ENCODE data around the gene CYLD.

CYLD gene

DNA sequence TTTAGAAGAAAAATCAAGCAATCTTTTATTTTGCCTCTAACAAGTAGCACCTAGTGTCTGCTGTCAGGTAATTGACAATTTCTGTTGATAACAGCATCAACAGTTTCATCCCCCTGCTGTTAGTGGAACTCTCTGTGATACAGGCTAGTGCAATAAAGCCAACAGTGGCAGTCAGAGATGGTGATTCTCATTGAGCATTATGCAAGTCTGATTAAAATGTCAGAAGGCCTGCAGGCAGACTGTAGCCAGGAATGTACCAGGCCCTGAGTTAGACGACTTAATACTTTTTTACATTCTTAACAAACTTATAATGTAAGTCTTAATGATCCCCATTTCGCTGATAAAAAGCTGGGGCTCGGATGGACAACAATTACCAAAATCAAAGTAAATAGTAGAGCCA is 14.6 kb downstream of the CYLD start:
- Mint-ChIP-seq H3K4me1 (no peaks in the 10 kb centered on the region), H3K9me3 (no peaks in the 10 kb centered on the region), H3K4me3 (no peak overlapping the region), H3K27me3 (ENCODE audit: low read depth) (no peaks in the 10 kb centered on the region), H3K36me3 (ENCODE audit: low read depth) (peaks cover 48% of the 10 kb centered on the region), H3K27ac (no peak overlapping the region)
- TF ChIP-seq CTCF (IDR thresholded peaks at IDR 0.05; ENCODE audit: unreplicated experiment in 3 of 3), result no peak

DNA sequence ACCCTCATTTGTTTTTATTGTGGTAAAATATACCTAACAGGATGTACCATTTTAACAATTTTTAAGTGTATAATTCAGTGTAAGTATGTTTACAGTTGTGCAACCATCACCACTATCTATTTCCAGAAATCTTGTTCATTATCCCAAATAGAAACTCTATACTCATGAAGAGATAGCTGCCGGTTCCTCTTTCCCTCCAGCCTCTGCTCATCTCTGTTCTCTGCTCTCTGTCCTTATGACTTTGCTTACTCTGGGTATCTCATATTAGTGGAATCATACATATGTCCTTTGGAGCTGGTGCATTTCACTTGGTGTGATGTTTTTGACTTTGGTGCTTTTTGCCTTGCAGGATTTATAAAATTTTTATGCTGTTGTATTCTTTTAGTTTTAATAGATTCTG is 19.4 kb downstream of the CYLD start:
- H3K27me3 Mint-ChIP-seq (ENCODE audit: low read depth), result no peaks in the 10 kb centered on the region
- H3K4me1 Mint-ChIP-seq, result no peaks in the 10 kb centered on the region
- H3K36me3 Mint-ChIP-seq (ENCODE audit: low read depth), result peaks cover 47% of the 10 kb centered on the region
- H3K9me3 Mint-ChIP-seq, result peaks cover 12% of the 10 kb centered on the region
- TF ChIP-seq CTCF (IDR thresholded peaks at IDR 0.05; ENCODE audit: unreplicated experiment in 3 of 3), result no peak
- H3K27ac Mint-ChIP-seq, result no peak overlapping the region
- no peak overlapping the region for H3K4me3 Mint-ChIP-seq

DNA sequence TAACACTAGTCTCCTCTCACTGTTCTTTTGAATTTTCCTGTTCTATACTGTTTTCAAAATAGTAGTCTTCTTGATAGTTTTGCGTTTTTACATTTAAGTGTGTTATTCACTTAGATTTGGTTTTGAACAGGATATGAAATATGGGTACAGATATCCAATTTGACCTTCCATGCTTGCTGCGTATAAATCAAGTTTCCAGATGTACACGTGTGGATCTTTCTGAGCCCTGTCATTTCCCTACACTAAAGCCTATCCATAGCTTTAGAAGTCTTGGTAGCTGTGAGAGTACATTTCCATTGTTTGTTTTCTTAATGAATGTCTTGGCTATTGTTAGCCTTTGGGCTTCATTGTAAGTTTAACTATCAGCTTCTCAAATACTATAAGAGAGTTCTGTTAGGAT is 20.4 kb downstream of the CYLD start:
- H3K27ac Mint-ChIP-seq, result no peak overlapping the region
- no peaks in the 10 kb centered on the region for H3K27me3 Mint-ChIP-seq (ENCODE audit: low read depth)
- H3K4me3 Mint-ChIP-seq, result no peak overlapping the region
- peaks cover 56% of the 10 kb centered on the region for H3K36me3 Mint-ChIP-seq (ENCODE audit: low read depth)
- H3K9me3 Mint-ChIP-seq, result peaks cover 19% of the 10 kb centered on the region
- TF ChIP-seq CTCF (IDR thresholded peaks at IDR 0.05; ENCODE audit: unreplicated experiment in 3 of 3), result no peak
- no peaks in the 10 kb centered on the region for H3K4me1 Mint-ChIP-seq

GRCh38 chr16:50763211-50763610 is 21.3 kb downstream of the CYLD start:
- no peak overlapping the region for H3K27ac Mint-ChIP-seq
- no peaks in the 10 kb centered on the region for H3K27me3 Mint-ChIP-seq (ENCODE audit: low read depth)
- no peaks in the 10 kb centered on the region for H3K4me1 Mint-ChIP-seq
- no peak overlapping the region for H3K4me3 Mint-ChIP-seq
- peaks cover 61% of the 10 kb centered on the region for H3K36me3 Mint-ChIP-seq (ENCODE audit: low read depth)
- no peak for TF ChIP-seq CTCF (IDR thresholded peaks at IDR 0.05; ENCODE audit: unreplicated experiment in 3 of 3)
- H3K9me3 Mint-ChIP-seq, result peaks cover 24% of the 10 kb centered on the region

DNA sequence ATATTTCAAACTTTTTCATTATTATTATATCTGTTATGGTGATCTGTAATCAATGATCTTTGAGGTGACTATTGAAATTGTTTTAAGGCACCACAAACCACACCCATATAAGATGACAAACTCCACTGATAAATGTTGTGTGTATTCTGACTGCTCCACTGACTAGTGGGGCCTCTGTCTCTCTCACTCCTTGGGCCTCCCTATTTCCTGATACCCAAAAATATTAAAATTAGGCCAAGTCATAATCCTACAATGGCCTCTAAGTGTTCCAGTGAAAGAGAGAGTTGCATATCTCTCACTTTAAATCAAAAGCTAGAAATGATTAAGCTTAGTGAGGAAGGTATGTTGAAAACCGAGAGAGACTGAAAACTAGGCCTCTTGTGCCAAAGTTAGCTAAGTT is 23.4 kb downstream of the CYLD start:
- Mint-ChIP-seq H3K4me1 (no peaks in the 10 kb centered on the region), H3K9me3 (peaks cover 36% of the 10 kb centered on the region), H3K27me3 (ENCODE audit: low read depth) (no peaks in the 10 kb centered on the region), H3K4me3 (no peak overlapping the region), H3K27ac (no peak overlapping the region), H3K36me3 (ENCODE audit: low read depth) (peaks cover 70% of the 10 kb centered on the region)
- no peak for TF ChIP-seq CTCF (IDR thresholded peaks at IDR 0.05; ENCODE audit: unreplicated experiment in 3 of 3)

DNA sequence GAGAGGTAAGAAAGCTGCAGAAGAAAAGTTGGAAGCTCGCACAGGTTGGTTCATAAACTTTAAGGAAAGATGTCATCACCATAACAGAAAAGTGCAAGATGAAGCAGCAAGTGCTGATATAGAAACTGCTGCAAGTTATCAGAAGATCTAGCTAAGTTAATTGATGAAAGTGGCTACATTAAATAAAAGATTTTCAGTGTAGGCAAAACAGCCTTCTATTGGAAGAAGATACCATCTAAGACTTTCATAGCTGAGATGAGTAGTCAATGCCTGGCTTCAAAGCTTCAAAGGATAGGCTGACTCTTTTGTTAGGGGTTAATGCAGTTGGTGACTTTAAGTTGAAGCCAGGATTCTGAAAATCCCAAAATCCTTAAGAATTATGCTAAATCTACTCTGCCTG is 24.0 kb downstream of the CYLD start:
- TF ChIP-seq CTCF (IDR thresholded peaks at IDR 0.05; ENCODE audit: unreplicated experiment in 3 of 3), result no peak
- no peak overlapping the region for H3K27ac Mint-ChIP-seq
- H3K9me3 Mint-ChIP-seq, result peaks cover 36% of the 10 kb centered on the region
- H3K36me3 Mint-ChIP-seq (ENCODE audit: low read depth), result peaks cover 73% of the 10 kb centered on the region
- no peaks in the 10 kb centered on the region for H3K4me1 Mint-ChIP-seq
- no peak overlapping the region for H3K4me3 Mint-ChIP-seq
- no peaks in the 10 kb centered on the region for H3K27me3 Mint-ChIP-seq (ENCODE audit: low read depth)
